GM12872 (cell line): ENCODE measurements around the gene TMEM161B.

ENCODE experiments used
- CTCF ChIP-seq: IDR thresholded peaks from 3 replicates; pipeline ENCODE4 v1.5.1; 2011; ENCODE audit warnings: low read depth, mild to moderate bottlenecking, low read length, moderate library complexity; ENCODE audit not compliant: insufficient read depth

The TMEM161B gene

GRCh38 chr5:88235828-88236227 lies 32.8 kb downstream of the TMEM161B start:
- TF ChIP-seq CTCF: no peak

GRCh38 chr5:88235346-88235745 lies 33.3 kb downstream of the TMEM161B start:
- no peak for TF ChIP-seq CTCF

GRCh38 chr5:88230546-88231066 lies 38.0 kb downstream of the TMEM161B start:
- no peak for TF ChIP-seq CTCF

GRCh38 chr5:88226881-88227450 lies 41.7 kb downstream of the TMEM161B start:
- no peak for TF ChIP-seq CTCF

GRCh38 chr5:88214655-88215054 lies 54.0 kb downstream of the TMEM161B start:
- no peak for TF ChIP-seq CTCF

GRCh38 chr5:88207575-88207974 lies 61.1 kb downstream of the TMEM161B start:
- TF ChIP-seq CTCF: no peak

- TF ChIP-seq CTCF: no peak
These were observed 64.5 kb downstream of the TMEM161B start for GRCh38 chr5:88203981-88204750.
